GM10847 (cell line): Measurements from ENCODE around the gene CTNNA3.

Source experiments
- POLR2A ChIP-seq: IDR thresholded peaks from 2 replicates; pipeline ENCODE4 v1.6.1; 2011; ENCODE audit not compliant: insufficient read length; ENCODE audit errors: extremely low read depth

CTNNA3 gene

GRCh38 chr10:66222462-66223046, 1473.4 kb downstream of the CTNNA3 start:
- TF ChIP-seq POLR2A = no peak

- no peak for TF ChIP-seq POLR2A
These were observed 1476.9 kb downstream of the CTNNA3 start for GRCh38 chr10:66218981-66219587.

- no peak for TF ChIP-seq POLR2A
These were observed 1477.7 kb downstream of the CTNNA3 start for GRCh38 chr10:66218289-66218688.

- TF ChIP-seq POLR2A = no peak
These were observed 1480.1 kb downstream of the CTNNA3 start for GRCh38 chr10:66215920-66216319.

- no peak for TF ChIP-seq POLR2A
These were observed 1481.1 kb downstream of the CTNNA3 start for GRCh38 chr10:66214721-66215404.

- TF ChIP-seq POLR2A = no peak
These were observed 1487.0 kb downstream of the CTNNA3 start for GRCh38 chr10:66209025-66209424.

- TF ChIP-seq POLR2A = no peak
These were observed 1491.2 kb downstream of the CTNNA3 start for GRCh38 chr10:66204838-66205237.

GRCh38 chr10:66202101-66202500, 1493.9 kb downstream of the CTNNA3 start:
- TF ChIP-seq POLR2A = no peak

GRCh38 chr10:66192162-66192831, 1503.7 kb downstream of the CTNNA3 start:
- no peak for TF ChIP-seq POLR2A

GRCh38 chr10:66190413-66190812, 1505.6 kb downstream of the CTNNA3 start:
- no peak for TF ChIP-seq POLR2A

- TF ChIP-seq POLR2A = no peak
These were observed 1506.7 kb downstream of the CTNNA3 start for GRCh38 chr10:66189271-66189670.

- no peak for TF ChIP-seq POLR2A
These were observed 1508.8 kb downstream of the CTNNA3 start for GRCh38 chr10:66187053-66187733.

- no peak for TF ChIP-seq POLR2A
These were observed 1513.0 kb downstream of the CTNNA3 start for GRCh38 chr10:66183028-66183427.

GRCh38 chr10:66180581-66181318, 1515.2 kb downstream of the CTNNA3 start:
- TF ChIP-seq POLR2A = no peak

GRCh38 chr10:66180021-66180420, 1516.0 kb downstream of the CTNNA3 start:
- TF ChIP-seq POLR2A = no peak

- TF ChIP-seq POLR2A = no peak
These were observed 1519.2 kb downstream of the CTNNA3 start for GRCh38 chr10:66176772-66177171.
